HG03175 (cell line): ENCODE results near the gene FCRL6.
A peak's percentile ranks its signal among the peaks of the same experiment; 100 is the strongest.

Experiments
- ATAC-seq: cut with Tn5 transposase; IDR thresholded peaks from one replicate; pipeline ENCODE4 v1.9.1; 2021; ENCODE audit warnings: mild to moderate bottlenecking, moderate library complexity; ENCODE audit not compliant: unreplicated experiment

The FCRL6 gene, protein sequence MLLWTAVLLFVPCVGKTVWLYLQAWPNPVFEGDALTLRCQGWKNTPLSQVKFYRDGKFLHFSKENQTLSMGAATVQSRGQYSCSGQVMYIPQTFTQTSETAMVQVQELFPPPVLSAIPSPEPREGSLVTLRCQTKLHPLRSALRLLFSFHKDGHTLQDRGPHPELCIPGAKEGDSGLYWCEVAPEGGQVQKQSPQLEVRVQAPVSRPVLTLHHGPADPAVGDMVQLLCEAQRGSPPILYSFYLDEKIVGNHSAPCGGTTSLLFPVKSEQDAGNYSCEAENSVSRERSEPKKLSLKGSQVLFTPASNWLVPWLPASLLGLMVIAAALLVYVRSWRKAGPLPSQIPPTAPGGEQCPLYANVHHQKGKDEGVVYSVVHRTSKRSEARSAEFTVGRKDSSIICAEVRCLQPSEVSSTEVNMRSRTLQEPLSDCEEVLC

GRCh38 chr1:159802111-159802510, at the start of gene FCRL6:
TSS of gene FCRL6 (plus strand) at chr1:159802360. CDS start at chr1:159802425, 65 bp downstream.
- no peak for ATAC-seq

DNA sequence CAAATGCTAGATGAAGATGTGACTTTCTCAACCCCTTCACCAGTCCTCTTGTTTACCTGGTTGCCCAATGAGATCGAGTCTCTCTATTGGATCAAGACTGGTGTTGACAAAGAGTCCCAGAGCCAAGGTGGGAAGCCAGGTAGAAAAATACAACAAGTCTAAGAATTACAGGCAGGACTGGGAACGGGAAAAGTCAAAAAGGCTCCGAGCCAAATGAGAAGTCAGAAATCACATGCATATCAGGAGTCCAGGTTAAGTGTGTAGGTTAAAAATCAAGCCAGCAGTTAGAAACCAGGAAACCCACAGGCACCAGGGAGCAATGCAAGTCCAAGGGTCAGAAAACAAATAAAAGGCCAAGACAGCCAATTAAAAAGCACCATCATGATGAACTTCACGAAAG, 48.8 kb upstream of the FCRL6 start:
- ATAC-seq, result no peak

- ATAC-seq, result no peak
These were observed 46.6 kb upstream of the FCRL6 start for GRCh38 chr1:159755451-159756007.

DNA sequence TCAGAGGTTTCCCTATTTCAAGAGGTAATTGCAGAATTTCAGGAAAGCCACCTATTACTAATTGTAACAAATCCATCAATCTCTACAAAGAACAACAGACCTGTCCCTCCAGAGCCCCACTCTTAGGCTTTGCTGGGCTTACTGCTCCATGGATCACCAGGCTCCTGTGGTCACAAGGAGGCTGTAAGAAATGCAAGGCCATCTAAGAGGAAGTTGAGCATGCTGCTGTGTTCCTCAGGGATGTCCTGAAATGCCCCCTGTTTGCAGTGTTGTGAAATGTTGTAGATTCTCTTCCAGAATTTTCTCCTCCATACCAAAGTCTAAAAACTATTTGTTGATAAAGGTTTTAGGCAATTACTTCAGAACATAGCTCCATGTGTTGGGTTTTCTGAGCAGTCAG, 45.8 kb upstream of the FCRL6 start:
- no peak for ATAC-seq

DNA sequence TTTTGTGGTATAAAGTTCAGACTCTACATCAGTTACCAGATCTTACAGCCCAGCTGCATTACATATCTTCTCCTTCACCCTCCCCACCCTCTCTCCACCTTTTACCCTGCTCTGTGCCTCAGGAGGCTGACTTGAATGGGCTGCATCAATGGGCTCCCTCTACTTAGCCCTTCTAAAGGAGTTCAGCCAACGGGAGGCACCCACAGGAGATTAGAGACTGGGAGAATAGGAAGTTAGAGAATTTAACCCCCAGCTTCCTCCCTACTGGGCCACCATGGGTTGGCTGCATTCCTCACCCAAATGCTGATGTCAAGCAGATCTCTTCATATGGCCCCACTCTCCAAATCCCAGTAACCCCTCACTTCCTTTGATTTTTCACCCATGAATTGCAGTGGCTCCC, 38.5 kb upstream of the FCRL6 start:
- ATAC-seq, result no peak

DNA sequence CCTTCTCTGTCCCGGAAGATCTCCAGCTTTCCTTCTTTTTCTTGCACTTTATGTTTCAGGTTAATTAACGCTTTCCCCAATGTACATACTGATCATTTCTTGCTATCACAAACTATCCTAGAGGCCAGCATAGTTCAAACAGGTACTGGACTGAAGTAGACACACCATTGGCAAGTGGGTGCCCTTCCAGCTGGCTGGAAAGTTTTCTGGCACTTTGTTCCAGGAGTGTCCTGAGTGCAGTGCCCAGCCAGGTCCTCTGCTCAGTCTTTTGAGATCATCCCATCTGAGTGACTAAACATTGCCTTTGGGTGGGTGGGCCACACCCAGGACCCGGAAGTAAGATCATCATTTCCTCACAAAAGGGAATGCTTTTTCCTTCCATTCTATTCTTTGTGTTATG, 36.4 kb upstream of the FCRL6 start:
- ATAC-seq, result no peak

- ATAC-seq, result no peak
These were observed 30.8 kb upstream of the FCRL6 start for GRCh38 chr1:159771127-159771895.

GRCh38 chr1:159774465-159774864, 27.7 kb upstream of the FCRL6 start:
- no peak for ATAC-seq

DNA sequence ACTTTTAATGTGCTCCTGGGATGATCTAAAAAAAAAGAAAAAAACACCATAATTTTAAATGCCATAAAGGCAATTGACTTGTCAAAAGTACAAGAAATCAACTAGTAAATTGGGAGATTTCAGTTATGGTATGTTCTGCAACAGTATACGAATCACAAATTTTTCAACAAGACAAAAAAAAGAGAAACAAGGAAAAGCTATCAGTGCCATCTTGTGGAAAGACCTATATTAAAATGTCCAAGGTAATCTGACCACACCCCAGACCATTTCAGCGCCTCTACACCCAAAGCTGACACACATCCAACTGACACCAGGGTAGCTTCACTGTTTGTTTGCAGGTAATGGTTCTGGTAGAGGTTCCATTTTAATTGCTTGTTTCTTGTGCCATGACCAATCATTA, 26.4 kb upstream of the FCRL6 start:
- no peak for ATAC-seq

DNA sequence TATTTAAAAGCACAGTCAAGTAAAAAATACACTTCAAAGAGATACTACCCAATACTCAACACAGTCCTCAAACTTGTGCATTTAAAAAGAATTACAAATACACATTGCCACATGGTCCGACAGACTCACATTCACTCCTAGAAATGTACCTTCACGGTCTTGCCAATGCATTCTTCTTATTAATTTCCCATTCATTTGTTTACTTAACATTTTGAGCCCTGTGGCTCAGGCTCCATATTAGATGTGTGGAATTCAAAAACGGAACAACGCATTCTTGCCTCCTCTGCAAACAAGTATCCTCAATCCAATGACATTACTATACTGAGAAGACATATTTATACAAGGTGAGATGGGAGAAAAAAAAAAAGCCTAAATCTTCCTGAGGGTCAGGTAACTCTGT, 23.9 kb upstream of the FCRL6 start:
- no peak for ATAC-seq

- no peak for ATAC-seq
These were observed 22.7 kb upstream of the FCRL6 start for GRCh38 chr1:159779403-159779851.

DNA sequence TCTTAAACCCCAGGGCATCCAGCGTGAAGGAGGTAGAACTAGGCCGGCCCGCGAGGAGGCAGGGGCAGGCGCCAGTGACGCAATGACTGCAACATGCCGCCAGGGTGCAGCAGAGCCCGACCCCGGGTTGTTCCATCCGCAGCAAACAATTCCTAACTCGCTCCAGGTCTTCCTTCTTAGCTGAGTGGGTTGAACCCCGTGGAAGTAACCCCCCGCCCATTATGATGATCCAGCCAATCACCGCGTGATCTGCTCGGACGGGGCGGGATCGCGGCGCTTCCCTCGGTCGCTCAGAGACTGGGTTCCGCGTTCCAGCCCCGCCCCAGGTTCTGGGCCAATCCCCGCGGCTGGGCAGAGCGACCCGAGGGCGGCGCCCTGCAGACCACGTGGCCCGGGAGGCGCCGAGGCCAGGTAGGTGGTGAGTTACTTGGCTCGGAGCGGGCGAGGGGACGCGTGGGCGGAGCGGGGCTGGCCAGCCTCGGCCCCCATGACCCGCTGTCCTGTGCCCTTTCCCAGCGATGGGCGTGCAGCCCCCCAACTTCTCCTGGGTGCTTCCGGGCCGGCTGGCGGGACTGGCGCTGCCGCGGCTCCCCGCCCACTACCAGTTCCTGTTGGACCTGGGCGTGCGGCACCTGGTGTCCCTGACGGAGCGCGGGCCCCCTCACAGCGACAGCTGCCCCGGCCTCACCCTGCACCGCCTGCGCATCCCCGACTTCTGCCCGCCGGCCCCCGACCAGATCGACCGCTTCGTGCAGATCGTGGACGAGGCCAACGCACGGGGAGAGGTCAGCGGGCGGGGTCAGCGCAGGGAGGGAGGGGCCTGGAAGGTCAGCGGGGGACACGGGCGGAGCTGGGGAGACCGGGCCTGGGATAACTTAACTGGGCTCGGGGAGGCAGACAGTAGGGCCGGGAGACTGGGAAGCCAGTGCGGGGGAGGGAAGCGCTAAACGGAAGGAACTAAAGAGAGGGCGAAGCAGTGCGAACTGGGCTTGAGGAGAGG, 21.3 kb upstream of the FCRL6 start, which contains the start of gene DUSP23:
Gene DUSP23 (plus strand): TSS at position 380 of the 1,000 bp plus-strand sequence. CDS start 139 bp downstream, at position 519.
- ATAC-seq, result peak; percentile 99

DNA sequence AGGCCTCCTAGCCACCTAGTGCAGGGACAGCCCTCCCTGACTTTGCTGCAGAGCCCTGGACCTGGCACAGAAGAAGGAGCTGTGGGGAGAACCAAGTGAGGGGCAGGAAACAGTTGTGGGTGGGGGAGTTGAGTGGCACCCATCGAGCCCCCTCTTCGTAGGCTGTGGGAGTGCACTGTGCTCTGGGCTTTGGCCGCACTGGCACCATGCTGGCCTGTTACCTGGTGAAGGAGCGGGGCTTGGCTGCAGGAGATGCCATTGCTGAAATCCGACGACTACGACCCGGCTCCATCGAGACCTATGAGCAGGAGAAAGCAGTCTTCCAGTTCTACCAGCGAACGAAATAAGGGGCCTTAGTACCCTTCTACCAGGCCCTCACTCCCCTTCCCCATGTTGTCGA, 20.2 kb upstream of the FCRL6 start:
- no peak for ATAC-seq

DNA sequence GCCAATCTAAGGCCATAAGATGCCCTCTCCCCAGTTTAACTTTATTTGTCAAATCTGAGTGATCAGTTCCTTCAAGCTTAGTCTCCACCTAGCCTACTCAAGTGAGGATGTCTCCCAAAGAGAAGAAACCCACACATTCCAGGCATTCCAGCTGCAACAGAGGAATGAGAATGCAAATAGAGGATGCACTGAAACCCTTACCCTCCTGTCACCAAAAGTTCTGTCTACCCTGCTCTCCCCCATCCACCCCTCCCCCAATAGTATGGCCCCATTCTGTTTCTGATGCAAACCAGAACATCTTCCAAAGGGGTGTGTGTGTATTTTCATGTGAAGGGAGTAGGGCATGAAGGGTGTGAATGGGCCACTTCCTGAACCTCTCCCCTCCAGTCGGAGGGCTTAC, 18.4 kb upstream of the FCRL6 start:
- no peak for ATAC-seq

- ATAC-seq, result no peak
These were observed 15.7 kb upstream of the FCRL6 start for GRCh38 chr1:159786465-159786864.

- ATAC-seq, result no peak
These were observed 15.2 kb upstream of the FCRL6 start for GRCh38 chr1:159786966-159787365.

GRCh38 chr1:159790237-159790917, 11.8 kb upstream of the FCRL6 start:
- no peak for ATAC-seq

DNA sequence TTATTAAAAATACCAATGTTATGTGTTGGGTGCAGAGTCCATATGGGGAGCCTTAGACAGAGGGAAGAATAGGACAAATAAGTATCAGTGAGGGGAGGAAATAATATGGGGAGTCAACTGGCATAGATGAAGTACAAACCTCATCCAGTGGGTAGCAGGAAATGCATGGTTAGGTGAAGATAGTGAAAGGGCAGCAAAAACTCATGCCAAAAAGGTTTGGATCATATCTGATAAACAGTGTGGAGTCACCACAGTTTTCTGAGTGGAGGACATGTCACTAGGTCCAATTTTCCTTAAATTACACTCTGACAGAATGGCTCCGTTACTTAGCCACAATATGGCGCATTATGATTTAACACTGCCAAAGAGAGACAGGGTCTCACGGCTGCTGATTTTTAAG, 11.1 kb upstream of the FCRL6 start:
- ATAC-seq, result no peak

DNA sequence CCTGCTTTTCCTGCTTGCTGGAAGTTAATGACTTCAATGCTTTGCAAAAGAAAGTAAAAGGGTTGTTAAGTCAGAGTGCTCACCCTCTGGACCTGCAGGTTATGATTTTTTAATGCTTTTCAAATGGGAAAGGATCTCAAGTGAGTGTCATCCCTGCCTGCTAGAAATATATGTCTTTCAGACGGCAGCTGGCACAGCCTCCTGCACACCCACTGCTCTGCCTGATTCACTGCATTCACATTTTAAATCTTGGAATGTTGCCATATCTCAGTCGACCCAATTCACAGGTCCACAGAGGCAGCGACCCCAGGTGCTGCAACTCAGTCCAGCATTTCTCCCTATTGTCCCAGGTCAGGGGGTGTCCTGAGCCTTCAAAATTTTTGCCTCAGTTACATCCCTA, 10.7 kb upstream of the FCRL6 start:
- no peak for ATAC-seq

- no peak for ATAC-seq
These were observed 6.6 kb upstream of the FCRL6 start for GRCh38 chr1:159795534-159795933.
